DOHH2 (cell line): ENCODE measurements around the gene KCTD20.

ENCODE experiments used
- H3F3A ChIP-seq: fragments of 200-600 bp; sonication (generic), shearing (Covaris generic); 2 replicates; pipeline ENCODE4 v1.6.0; 2016; ENCODE audit warnings: antibody characterized with exemption, mild to moderate bottlenecking; ENCODE audit not compliant: control insufficient read depth, insufficient read depth
- H3K27ac ChIP-seq: fragments of 200-600 bp; sonication (generic); 2 replicates; pipeline ENCODE4 v1.5.1; 2014; ENCODE audit warnings: low read depth, mild to moderate bottlenecking, low read length, moderate library complexity
- H3K27me3 ChIP-seq: fragments of 200-600 bp; sonication (generic); 2 replicates; pipeline ENCODE4 v1.6.1; 2014; ENCODE audit warnings: mild to moderate bottlenecking, low read length, mixed read lengths; ENCODE audit not compliant: control insufficient read depth
- H3K36me3 ChIP-seq: fragments of 200-600 bp; sonication (generic); 2 replicates; pipeline ENCODE4 v1.6.1; 2014; ENCODE audit warnings: mild to moderate bottlenecking, low read length, moderate library complexity, mixed read lengths; ENCODE audit not compliant: control insufficient read depth
- H3K4me1 ChIP-seq: fragments of 200-600 bp; sonication (generic); 2 replicates; pipeline ENCODE4 v1.6.1; 2014; ENCODE audit warnings: mild to moderate bottlenecking, low read length, mixed read lengths; ENCODE audit not compliant: control insufficient read depth
- H3K4me2 ChIP-seq: fragments of 200-600 bp; sonication (generic); 2 replicates; pipeline ENCODE4 v1.6.0; 2014; ENCODE audit warnings: mild to moderate bottlenecking, low read length, moderate library complexity
- H3K4me3 ChIP-seq: fragments of 200-600 bp; sonication (generic); 2 replicates; pipeline ENCODE4 v1.5.1; 2014; ENCODE audit warnings: mild to moderate bottlenecking, low read length, mixed read lengths
- H3K79me2 ChIP-seq: fragments of 200-600 bp; sonication (generic); 2 replicates; pipeline ENCODE4 v1.6.1; 2014; ENCODE audit warnings: mild to moderate bottlenecking, low read length, mixed read lengths; ENCODE audit not compliant: control insufficient read depth
- H3K9me2 ChIP-seq: fragments of 200-600 bp; sonication (generic); replicated peaks from 2 replicates; pipeline ENCODE4 v1.6.1; 2014; ENCODE audit warnings: mild to moderate bottlenecking, low read length, mixed read lengths; ENCODE audit not compliant: control insufficient read depth
- H3K9me3 ChIP-seq: fragments of 200-600 bp; sonication (generic); 2 replicates; pipeline ENCODE4 v1.6.1; 2014; ENCODE audit warnings: antibody characterized with exemption, low read length, mixed read lengths; ENCODE audit not compliant: control insufficient read depth, insufficient read depth
- H4K20me1 ChIP-seq: fragments of 200-600 bp; sonication (generic); 2 replicates; pipeline ENCODE4 v1.6.0; 2014; ENCODE audit warnings: low read depth, mild to moderate bottlenecking, antibody characterized with exemption, low read length, moderate library complexity; ENCODE audit not compliant: control insufficient read depth, insufficient read depth
- EZH2phosphoT487 ChIP-seq: fragments of 200-600 bp; sonication (generic); IDR thresholded peaks from 2 replicates; pipeline ENCODE4 v1.6.1; 2017; ENCODE audit warnings: borderline replicate concordance, mild to moderate bottlenecking, antibody characterized with exemption, low read length, moderate library complexity, mixed read lengths
- TF ChIP-seq, protein P1 (sequence below): fragments of 200-600 bp; sonication (generic); IDR thresholded peaks from one replicate; pipeline ENCODE4 v1.5.1; 2014; ENCODE audit warnings: antibody characterized with exemption, mild to moderate bottlenecking, low read depth, low read length; ENCODE audit not compliant: poor library complexity, severe bottlenecking

Gene KCTD20

GRCh38 chr6:36504181-36504580, 61.4 kb downstream of the KCTD20 start:
- Histone ChIP-seq H3K27me3 (no peaks in the 10 kb centered on the region), H3K4me2 (no peak overlapping the region), H3K79me2 (no peaks in the 10 kb centered on the region), H3K9me2 (no peaks in the 10 kb centered on the region), H3K4me3 (no peak overlapping the region), H3K4me1 (no peaks in the 10 kb centered on the region), H3F3A (0 out of 2 replicates have a peak, but pooled peaks cover 3% of the 10 kb centered on the region), H4K20me1 (no peaks in the 10 kb centered on the region), H3K27ac (no peak overlapping the region), H3K9me3 (no peaks in the 10 kb centered on the region), H3K36me3 (peaks cover 55% of the 10 kb centered on the region)
- TF ChIP-seq EZH2phosphoT487, result no peak
- TF ChIP-seq, protein P1, sequence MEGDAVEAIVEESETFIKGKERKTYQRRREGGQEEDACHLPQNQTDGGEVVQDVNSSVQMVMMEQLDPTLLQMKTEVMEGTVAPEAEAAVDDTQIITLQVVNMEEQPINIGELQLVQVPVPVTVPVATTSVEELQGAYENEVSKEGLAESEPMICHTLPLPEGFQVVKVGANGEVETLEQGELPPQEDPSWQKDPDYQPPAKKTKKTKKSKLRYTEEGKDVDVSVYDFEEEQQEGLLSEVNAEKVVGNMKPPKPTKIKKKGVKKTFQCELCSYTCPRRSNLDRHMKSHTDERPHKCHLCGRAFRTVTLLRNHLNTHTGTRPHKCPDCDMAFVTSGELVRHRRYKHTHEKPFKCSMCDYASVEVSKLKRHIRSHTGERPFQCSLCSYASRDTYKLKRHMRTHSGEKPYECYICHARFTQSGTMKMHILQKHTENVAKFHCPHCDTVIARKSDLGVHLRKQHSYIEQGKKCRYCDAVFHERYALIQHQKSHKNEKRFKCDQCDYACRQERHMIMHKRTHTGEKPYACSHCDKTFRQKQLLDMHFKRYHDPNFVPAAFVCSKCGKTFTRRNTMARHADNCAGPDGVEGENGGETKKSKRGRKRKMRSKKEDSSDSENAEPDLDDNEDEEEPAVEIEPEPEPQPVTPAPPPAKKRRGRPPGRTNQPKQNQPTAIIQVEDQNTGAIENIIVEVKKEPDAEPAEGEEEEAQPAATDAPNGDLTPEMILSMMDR, result no peak

- 0 out of 2 replicates have a peak, but pooled peaks cover 3% of the 10 kb centered on the region for H3F3A ChIP-seq
- H3K79me2 ChIP-seq, result no peaks in the 10 kb centered on the region
- H3K27ac ChIP-seq, result no peak overlapping the region
- H3K4me2 ChIP-seq, result no peak overlapping the region
- no peaks in the 10 kb centered on the region for H3K4me1 ChIP-seq
- peaks cover 56% of the 10 kb centered on the region for H3K36me3 ChIP-seq
- H3K27me3 ChIP-seq, result no peaks in the 10 kb centered on the region
- no peak overlapping the region for H3K4me3 ChIP-seq
- H3K9me3 ChIP-seq, result no peaks in the 10 kb centered on the region
- H3K9me2 ChIP-seq, result no peaks in the 10 kb centered on the region
- H4K20me1 ChIP-seq, result no peaks in the 10 kb centered on the region
- no peak for TF ChIP-seq EZH2phosphoT487
- TF ChIP-seq, protein P1, result no peak
Observed at GRCh38 chr6:36504982-36505381, 62.2 kb downstream of the KCTD20 start.

DNA sequence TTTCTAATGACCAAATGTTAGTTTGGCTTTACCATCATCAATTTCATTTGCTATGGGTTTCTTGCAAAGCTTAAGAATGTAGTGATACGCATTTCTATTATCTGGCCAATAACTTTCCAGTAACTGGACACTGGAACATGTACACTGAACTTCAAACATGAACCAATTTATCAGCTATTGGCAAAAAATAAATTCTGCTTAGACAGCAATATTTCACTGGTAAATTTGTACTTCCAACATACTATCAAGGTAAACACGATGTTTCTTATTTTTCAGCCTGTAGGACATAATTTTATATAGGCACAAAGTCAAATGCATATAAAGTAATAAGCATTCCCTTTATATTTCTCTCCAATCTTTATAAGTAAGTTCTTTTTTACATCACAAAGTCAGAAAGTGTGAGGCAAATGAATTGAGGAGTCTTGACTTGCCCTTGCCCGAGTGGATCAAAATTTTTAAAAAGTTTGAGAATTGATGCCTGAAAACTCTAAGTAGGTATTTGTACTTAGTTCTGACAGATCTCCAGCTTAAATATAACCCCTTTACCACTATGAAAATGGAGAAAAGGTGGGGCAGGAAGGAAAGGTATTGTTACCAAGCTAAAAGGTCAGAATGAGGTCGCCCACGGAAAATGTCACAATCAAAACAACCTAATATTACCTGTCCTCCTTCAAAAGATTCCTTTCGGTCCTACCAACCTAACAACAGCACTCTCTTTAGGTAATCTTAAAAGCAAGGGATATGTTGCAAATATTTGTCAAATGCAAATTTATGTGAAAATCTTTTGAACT, 63.1 kb downstream of the KCTD20 start:
- TF ChIP-seq, protein P1, result no peak
- TF ChIP-seq EZH2phosphoT487, result no peak
- Histone ChIP-seq H3F3A (0 out of 2 replicates have a peak, but pooled peaks cover 3% of the 10 kb centered on the region), H3K9me2 (no peaks in the 10 kb centered on the region), H3K27me3 (no peaks in the 10 kb centered on the region), H3K27ac (no peak overlapping the region), H4K20me1 (no peaks in the 10 kb centered on the region), H3K4me1 (no peaks in the 10 kb centered on the region), H3K36me3 (peaks cover 66% of the 10 kb centered on the region), H3K4me3 (no peak overlapping the region), H3K9me3 (no peaks in the 10 kb centered on the region), H3K79me2 (no peaks in the 10 kb centered on the region), H3K4me2 (no peak overlapping the region)
